K562 (cell line): ENCODE data around the gene WWC2. TPM values are rescaled to one million over a fixed set of nuclear protein-coding genes. Genes with fewer than 3 reads are reported as not detected.

Experiments
- ATAC-seq: fragments of 200-7000 bp; cut with Tn5 transposase; 3 replicates; pipeline ENCODE4 v1.9.1; 2020; ENCODE audit warnings: moderate library complexity
- BruUV-seq: library from RNA; stranded (reverse); fragments of 400-500 nt; replicated peaks from 2 replicates; lab custom pipeline; 2021; lab: Mats Ljungman, UMichigan
- CTCF ChIA-PET: fragments of 300-600 bp; formaldehyde crosslinking; extraction: SDS; loops from one replicate; lab custom pipeline; 2021; ENCODE audit warnings: low intra/inter-chr PET ratio; lab: Yijun Ruan, JAX
- POLR2A ChIA-PET: fragments of 300-600, 350-650 bp; sonication (Branson Sonifier 250); formaldehyde crosslinking; extraction: SDS; loops from one replicate; lab custom pipeline; 2021; ENCODE audit warnings: antibody characterized with exemption, inconsistent platforms; lab: Yijun Ruan, JAX
- DNase-seq, 4 experiments: peaks; one replicate each; pipeline versions ENCODE4 v3.0.0 to v3.0.0-alpha.2; 2011 to 2018; ENCODE audit warnings: low spot score in 3 of 4, mixed read lengths in 3 of 4; ENCODE audit errors: extremely low read depth in 1 of 4
- FAIRE-seq: peaks from 2 replicates; lab custom pipeline; 2011; peaks lifted over from hg19 to GRCh38; lab: Jason Lieb, UNC
- H2AFZ ChIP-seq: 2 replicates; pipeline ENCODE4 v1.6.0; 2011; ENCODE audit warnings: low read depth, low read length, control low read depth, inconsistent platforms
- H3K27ac ChIP-seq: fragments of 200-600 bp; 3 replicates; pipeline ENCODE4 v1.8.0; 2011; ENCODE audit warnings: low read depth, mild to moderate bottlenecking, control low read depth, inconsistent platforms, low read length, moderate library complexity, mixed read lengths; ENCODE audit errors: extremely low read depth
- H3K27me3 ChIP-seq, 2 experiments: fragments of 300-600 bp in 1 of 2; 2 replicates in 1 of 2; 3 replicates in 1 of 2; pipeline versions ENCODE4 v1.6.0 to v1.8.0; 2011; ENCODE audit warnings: inconsistent platforms in 2 of 2, low read length in 2 of 2, mild to moderate bottlenecking in 1 of 2, mixed read lengths in 1 of 2, moderate library complexity in 1 of 2; ENCODE audit not compliant: control insufficient read depth in 2 of 2, insufficient read depth in 2 of 2
- H3K36me3 ChIP-seq: fragments of 300-600 bp; 3 replicates; pipeline ENCODE4 v1.8.0; 2011; ENCODE audit warnings: mild to moderate bottlenecking, low read length, inconsistent platforms; ENCODE audit not compliant: control insufficient read depth, insufficient read depth
- H3K4me1 ChIP-seq, 2 experiments: fragments of 200-600 bp in 1 of 2; replicated peaks in 1 of 2; 2 replicates in 1 of 2; 3 replicates in 1 of 2; pipeline versions ENCODE4 v1.5.1 to v1.8.0; 2011; ENCODE audit warnings: inconsistent platforms in 2 of 2, low read length in 2 of 2, mild to moderate bottlenecking in 1 of 2, mixed read lengths in 1 of 2, moderate library complexity in 1 of 2; ENCODE audit not compliant: control insufficient read depth in 2 of 2, insufficient read depth in 2 of 2
- H3K4me2 ChIP-seq: 2 replicates; pipeline ENCODE4 v1.6.1; 2011; ENCODE audit warnings: low read length, control low read depth, inconsistent platforms, mixed read lengths; ENCODE audit not compliant: insufficient read depth
- H3K4me3 ChIP-seq: fragments of 200-600 bp; sonication (generic), shearing (Covaris generic); 2 replicates; pipeline ENCODE4 v1.5.1; 2016; ENCODE audit warnings: control low read depth, inconsistent platforms
- H3K79me2 ChIP-seq: fragments of 200-600 bp; 3 replicates; pipeline ENCODE4 v1.8.0; 2011; ENCODE audit warnings: low read length, inconsistent platforms; ENCODE audit not compliant: control insufficient read depth, insufficient read depth
- H3K9ac ChIP-seq, 2 experiments: 2 replicates each; pipeline versions ENCODE4 v1.6.0 to v1.6.1; 2011; ENCODE audit warnings: low read depth in 2 of 2, low read length in 2 of 2, control low read depth in 1 of 2, inconsistent platforms in 1 of 2, mild to moderate bottlenecking in 1 of 2, mixed read lengths in 1 of 2; ENCODE audit not compliant: insufficient read depth in 1 of 2
- H3K9me1 ChIP-seq: one replicate; pipeline ENCODE4 v1.6.0; 2011; ENCODE audit warnings: inconsistent platforms, mild to moderate bottlenecking, low read length, moderate library complexity; ENCODE audit not compliant: control insufficient read depth, insufficient read depth
- H3K9me3 ChIP-seq: replicated peaks from 2 replicates; pipeline ENCODE4 v1.5.1; 2011; ENCODE audit warnings: low read depth, low read length, inconsistent platforms; ENCODE audit not compliant: control insufficient read depth, insufficient read depth
- H4K20me1 ChIP-seq: replicated peaks from 2 replicates; pipeline ENCODE4 v1.6.1; 2011; ENCODE audit warnings: low read length, inconsistent platforms, mixed read lengths; ENCODE audit not compliant: control insufficient read depth, insufficient read depth
- MAFF ChIP-seq: IDR thresholded peaks from 2 replicates; pipeline ENCODE4 v1.6.1; 2012; ENCODE audit warnings: low read length, improper control_type of control experiment
- ZNF274 ChIP-seq: IDR thresholded peaks from 2 replicates; pipeline ENCODE4 v1.6.1; 2011; ENCODE audit warnings: low read depth, mild to moderate bottlenecking, low read length, moderate library complexity, borderline replicate concordance
- ZNF316 ChIP-seq: fragments of 450-650 bp; IDR thresholded peaks from 2 replicates; pipeline ENCODE4 v1.6.1; 2016
- ZNF347 ChIP-seq: fragments of 450-650 bp; formaldehyde crosslinking; IDR thresholded peaks from 2 replicates; pipeline ENCODE4 v1.4.0; 2020; ENCODE audit warnings: low read depth, mild to moderate bottlenecking, moderate library complexity
- WGBS: fragments of 100-300 bp; shearing (Covaris generic); methylation state at CpG from one replicate; pipeline ENCODE4 v1.1.6; 2016; ENCODE audit warnings: low coverage, mixed read lengths; ENCODE audit not compliant: insufficient coverage; ENCODE audit errors: missing lambda C conversion rate; 5-methylcytosine and 5-hydroxymethylcytosine counted together
- in situ Hi-C: fragments of 300-500 bp; cut with MboI; formaldehyde crosslinking; loops from 4 replicates; pipeline ENCODE4 v1.15.0; 2018; ENCODE audit warnings: inconsistent platforms, mixed read lengths
- intact Hi-C: fragments of 100-400 bp; cut with micrococcal nuclease; formaldehyde crosslinking; loops from 2 replicates; pipeline ENCODE4 v1.14.2; 2022
- polyA plus RNA-seq, 8 experiments: library from polyadenylated mRNA; depleted of rRNA in 4 of 8; stranded (reverse) in 5 of 8; unstranded in 3 of 8; fragments of >200 nt; fragmentation: Nextera tagmentation in 2 of 8; fragmentation: Illumina TruSeq in 1 of 8; extraction: Ambion mirVana in 2 of 8; extraction: Trizol in 1 of 8; gene quantifications; 2 replicates each; pipeline versions ENCODE4 v1.2.1 to v1.2.3, GENCODE V29; 2011 to 2014; ENCODE audit warnings: inconsistent platforms in 1 of 8, missing spikeins in 1 of 8
- total RNA-seq, 7 experiments: library from RNA; depleted of rRNA in 6 of 7; stranded (reverse); fragments of >200 nt in 6 of 7; fragmentation: Illumina TruSeq in 2 of 7; extraction: Trizol in 2 of 7; gene quantifications; 2 replicates each; pipeline versions ENCODE4 v1.2.1 to v1.2.3, GENCODE V29; 2011 to 2021; ENCODE audit warnings: low replicate concordance in 1 of 7
- TF ChIP-seq, protein P1 (sequence below): sonication (generic); formaldehyde crosslinking; IDR thresholded peaks from 2 replicates; pipeline ENCODE4 v1.8.1; 2023; ENCODE audit warnings: mild to moderate bottlenecking, missing genetic modification reagents, moderate library complexity

WWC2 gene
- total and polyA plus RNA-seq, 9 of the 15 experiments (the other 6 are each of a cell fraction or from before 2014, with no cell fraction given), result 3.7 to 39.4 (median 19.6) TPM

- 57% methylated on average over 4 of the region's 4 CpGs for WGBS
- no peak for FAIRE-seq
- TF ChIP-seq ZNF274 (no peak), ZNF316 (peak; percentile 42; the same call in 1 of the 2 replicates), ZNF347 (CRISPR knock-in tag) (no peak), MAFF (0 out of 2 replicates have a peak, but pooled peaks have one; percentile 8)
- TF ChIP-seq, protein P1, sequence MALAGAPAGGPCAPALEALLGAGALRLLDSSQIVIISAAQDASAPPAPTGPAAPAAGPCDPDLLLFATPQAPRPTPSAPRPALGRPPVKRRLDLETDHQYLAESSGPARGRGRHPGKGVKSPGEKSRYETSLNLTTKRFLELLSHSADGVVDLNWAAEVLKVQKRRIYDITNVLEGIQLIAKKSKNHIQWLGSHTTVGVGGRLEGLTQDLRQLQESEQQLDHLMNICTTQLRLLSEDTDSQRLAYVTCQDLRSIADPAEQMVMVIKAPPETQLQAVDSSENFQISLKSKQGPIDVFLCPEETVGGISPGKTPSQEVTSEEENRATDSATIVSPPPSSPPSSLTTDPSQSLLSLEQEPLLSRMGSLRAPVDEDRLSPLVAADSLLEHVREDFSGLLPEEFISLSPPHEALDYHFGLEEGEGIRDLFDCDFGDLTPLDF (CRISPR knock-in tag), result no peak
- H3K79me2 ChIP-seq, result peaks cover 7% of the 10 kb centered on the region; the same call in 1 of the 3 replicates
- H4K20me1 ChIP-seq, result peaks cover 4% of the 10 kb centered on the region
- BruUV-seq, result no TSS peak
- no peaks in the 10 kb centered on the region for H3K9me3 ChIP-seq
- no peak overlapping the region for H3K4me3 ChIP-seq
- H3K9me1 ChIP-seq, result no peaks in the 10 kb centered on the region
- in situ Hi-C loops, result no loop called here
- no peaks in the 10 kb centered on the region for H3K27me3 ChIP-seq
- DNase-seq, result no peak
- H3K9ac ChIP-seq, result no peak overlapping the region
- POLR2A ChIA-PET, result no interaction called here
- CTCF ChIA-PET, result no interaction called here
- H2AFZ ChIP-seq, result no peak overlapping the region
- no peak overlapping the region for H3K27ac ChIP-seq
- no peak overlapping the region for H3K4me2 ChIP-seq
- intact Hi-C loops, result no loop called here
- no peaks in the 10 kb centered on the region for H3K36me3 ChIP-seq
- no peak for ATAC-seq
- H3K4me1 ChIP-seq, result peaks cover 0 to 14% of the 10 kb centered on the region in 2 experiments; a peak in 4 of 5 replicates
These were observed 48.9 kb downstream of the WWC2 start for GRCh38 chr4:183147983-183148382.
